ENCODE results near the gene DDX54. TPM values are rescaled to one million over a fixed set of nuclear protein-coding genes. Genes with fewer than 3 reads are reported as not detected.

Gene DDX54
- total RNA-seq, 1 donor from 2014 or later = 54.9 TPM

GRCh38 chr12:113135178-113136127 is 49.8 kb downstream of the DDX54 start, which contains the start of gene RASAL1:
RASAL1 (minus strand) TSS chr12:113135761; CDS start chr12:113135462, 299 bp downstream.
- intact Hi-C loops (cut with DNase I) = no loop called here
- TF ChIP-seq CTCF (IDR thresholded peaks at IDR 0.05) = peak; percentile 25
- H3K4me3 ChIP-seq = no peak within 1 kb of the TSS
- no peaks in the 10 kb centered on the region for H3K9me3 ChIP-seq
- H3K27ac ChIP-seq = no peak within 1 kb of the TSS
- ATAC-seq (peak; percentile 51 to 63), DNase-seq (peak; percentile 46)
- no peaks in the 10 kb centered on the region for H3K36me3 ChIP-seq
- peaks cover 7% of the 10 kb centered on the region for H3K4me1 ChIP-seq
- H3K27me3 ChIP-seq (ENCODE audit: low read depth) = peaks cover 38% of the 10 kb centered on the region

GRCh38 chr12:113134521-113134951 is 50.7 kb downstream of the DDX54 start:
- no peak overlapping the region for H3K27ac ChIP-seq
- intact Hi-C loops (cut with DNase I) = no loop called here
- ATAC-seq (no peak), DNase-seq (peak; percentile 24)
- H3K4me1 ChIP-seq = peaks cover 7% of the 10 kb centered on the region
- H3K9me3 ChIP-seq = no peaks in the 10 kb centered on the region
- H3K27me3 ChIP-seq (ENCODE audit: low read depth) = peaks cover 38% of the 10 kb centered on the region
- TF ChIP-seq CTCF (IDR thresholded peaks at IDR 0.05) = no peak
- no peaks in the 10 kb centered on the region for H3K36me3 ChIP-seq
- no peak overlapping the region for H3K4me3 ChIP-seq

GRCh38 chr12:113134071-113134470 is 51.2 kb downstream of the DDX54 start:
- Histone ChIP-seq H3K36me3 (no peaks in the 10 kb centered on the region), H3K27ac (no peak overlapping the region), H3K4me1 (peaks cover 7% of the 10 kb centered on the region), H3K9me3 (no peaks in the 10 kb centered on the region), H3K27me3 (ENCODE audit: low read depth) (peaks cover 38% of the 10 kb centered on the region), H3K4me3 (no peak overlapping the region)
- TF ChIP-seq CTCF (IDR thresholded peaks at IDR 0.05) = no peak
- ATAC-seq (no peak), DNase-seq (no peak)
- intact Hi-C loops (cut with DNase I) = no loop called here

GRCh38 chr12:113133666-113134065 is 51.6 kb downstream of the DDX54 start:
- Histone ChIP-seq H3K27ac (no peak overlapping the region), H3K4me1 (peaks cover 7% of the 10 kb centered on the region), H3K27me3 (ENCODE audit: low read depth) (peaks cover 38% of the 10 kb centered on the region), H3K4me3 (no peak overlapping the region), H3K36me3 (no peaks in the 10 kb centered on the region), H3K9me3 (no peaks in the 10 kb centered on the region)
- DNase-seq = peak; percentile 24
- intact Hi-C loops (cut with DNase I) = no loop called here
- no peak for TF ChIP-seq CTCF (IDR thresholded peaks at IDR 0.05)
- no peak for ATAC-seq

- intact Hi-C loops (cut with DNase I) = no loop called here
- Histone ChIP-seq H3K4me3 (no peak overlapping the region), H3K27me3 (ENCODE audit: low read depth) (peaks cover 36% of the 10 kb centered on the region)
Observed at GRCh38 chr12:113133036-113133435, 52.2 kb downstream of the DDX54 start.

More at GRCh38 chr12:113133036-113133435, 52.2 kb downstream of the DDX54 start:
- Histone ChIP-seq H3K4me1 (peaks cover 7% of the 10 kb centered on the region), H3K27ac (no peak overlapping the region), H3K36me3 (no peaks in the 10 kb centered on the region), H3K9me3 (no peaks in the 10 kb centered on the region)
- no peak for TF ChIP-seq CTCF (IDR thresholded peaks at IDR 0.05)
- ATAC-seq (no peak), DNase-seq (peak; percentile 20)

All from lower lobe of right lung (tissue), 2 donors.